Pulmonary artery endothelial cell (primary cell): ENCODE data around the gene FAAH. TPM values are rescaled to one million over a fixed set of nuclear protein-coding genes. Genes with fewer than 3 reads are reported as not detected.

ENCODE experiments used
- DNase-seq: peaks from one replicate; pipeline ENCODE4 v3.0.0-alpha.2; 2011; ENCODE audit warnings: low read depth, low spot score
- total RNA-seq: library from RNA; depleted of rRNA; stranded (reverse); fragments of >200 nt; gene quantifications from 2 replicates; pipeline ENCODE4 v1.2.3, GENCODE V29; 2014

Gene FAAH
- total RNA-seq, 1 donor from 2014 or later, result 0.46 TPM

DNA sequence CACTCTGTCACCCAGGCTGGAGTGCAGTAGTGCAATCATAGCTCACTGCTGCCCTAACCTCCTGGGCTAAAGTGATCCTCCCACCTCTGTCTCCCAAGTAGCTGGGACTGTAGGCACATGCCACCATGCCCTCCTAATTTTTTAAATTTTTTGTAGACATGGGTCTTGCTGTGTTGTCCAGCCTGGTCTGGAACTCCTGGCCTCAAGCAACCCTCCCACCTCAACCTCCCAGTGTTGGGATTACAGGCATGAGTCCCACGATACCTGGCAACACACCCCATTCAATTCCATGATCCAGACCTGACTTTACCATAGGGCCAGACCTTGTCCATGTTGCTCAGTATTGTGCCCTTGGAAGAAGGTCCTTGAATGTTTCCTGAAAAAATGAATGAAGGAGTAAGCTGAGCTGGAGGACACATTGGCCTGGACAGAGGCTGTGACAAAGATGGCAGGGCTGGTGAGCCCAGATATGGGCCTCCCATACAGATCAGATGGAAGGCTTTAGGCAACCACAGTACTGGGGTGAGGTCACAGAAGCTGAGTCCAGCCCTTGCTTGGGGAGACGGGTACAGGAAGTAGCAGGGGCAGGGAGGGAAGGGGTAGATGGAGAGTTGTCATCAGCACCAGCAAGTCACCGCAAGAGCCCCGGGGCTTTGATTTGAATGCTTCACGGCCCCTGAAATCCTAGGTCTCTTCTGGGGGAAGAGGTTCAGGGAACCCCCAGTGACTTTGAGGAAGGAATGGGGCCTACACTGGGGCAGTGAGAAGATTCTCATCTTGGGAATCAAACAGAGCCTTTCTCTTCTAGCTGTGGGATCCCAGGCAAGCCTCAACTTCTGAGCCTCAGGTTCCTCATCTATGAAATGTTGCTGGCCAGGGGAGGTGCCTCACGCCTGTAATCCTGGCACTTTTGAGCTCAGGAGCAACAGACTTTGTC is 55.4 kb downstream of the FAAH start:
- DNase-seq, result no peak

- no peak for DNase-seq
Observed at GRCh38 chr1:46450160-46450517, 56.0 kb downstream of the FAAH start.

DNA sequence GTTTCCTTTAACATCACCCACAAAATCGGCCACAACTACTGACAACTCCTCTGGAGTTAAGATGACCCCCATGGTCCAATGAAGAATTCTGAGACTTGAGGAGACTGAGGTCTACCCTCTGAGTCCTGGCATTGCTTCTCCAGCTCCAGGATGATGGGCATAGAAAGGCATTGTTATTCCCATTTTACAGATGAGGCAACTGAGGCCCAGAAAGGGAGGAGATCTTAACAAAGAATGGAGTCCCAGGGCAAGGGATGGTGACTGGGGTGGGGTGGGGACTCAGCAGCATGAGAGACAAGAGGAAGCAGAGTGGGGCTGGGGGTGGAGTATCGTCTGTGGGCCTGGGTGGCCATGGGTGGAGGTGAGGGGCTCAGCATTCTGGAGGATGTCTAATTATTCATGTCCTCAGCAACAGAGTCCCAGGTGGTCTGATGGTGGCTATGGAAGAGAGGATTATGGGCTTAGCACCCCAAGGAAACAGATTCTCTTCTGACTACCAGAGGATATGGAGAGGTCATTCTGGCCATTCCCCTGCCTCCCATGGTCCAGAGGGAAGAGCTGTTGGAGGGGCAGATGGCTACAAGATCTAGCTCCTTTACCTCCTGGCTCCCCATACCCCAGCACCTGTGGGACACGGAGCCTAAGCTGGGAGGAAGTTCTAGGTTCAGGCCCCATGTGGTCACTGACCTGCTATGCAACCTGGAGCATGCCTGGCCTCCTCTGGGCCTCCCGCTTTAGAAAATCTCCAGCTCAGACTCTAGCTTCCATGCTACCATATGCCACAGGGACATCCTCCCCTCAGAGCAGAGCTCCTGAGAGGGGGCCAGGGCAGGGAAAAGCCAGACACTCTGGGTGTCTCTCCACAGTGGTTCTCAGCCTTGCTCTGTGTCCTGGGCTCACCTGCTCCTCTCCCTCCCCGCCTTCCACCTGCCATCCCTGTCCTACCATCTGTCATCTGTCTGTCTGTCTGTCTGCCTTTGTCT is 58.1 kb downstream of the FAAH start:
- DNase-seq, result no peak

- no peak for DNase-seq
Observed at GRCh38 chr1:46452931-46453325, 58.8 kb downstream of the FAAH start.

GRCh38 chr1:46453449-46453848 is 59.3 kb downstream of the FAAH start:
- no peak for DNase-seq

DNA sequence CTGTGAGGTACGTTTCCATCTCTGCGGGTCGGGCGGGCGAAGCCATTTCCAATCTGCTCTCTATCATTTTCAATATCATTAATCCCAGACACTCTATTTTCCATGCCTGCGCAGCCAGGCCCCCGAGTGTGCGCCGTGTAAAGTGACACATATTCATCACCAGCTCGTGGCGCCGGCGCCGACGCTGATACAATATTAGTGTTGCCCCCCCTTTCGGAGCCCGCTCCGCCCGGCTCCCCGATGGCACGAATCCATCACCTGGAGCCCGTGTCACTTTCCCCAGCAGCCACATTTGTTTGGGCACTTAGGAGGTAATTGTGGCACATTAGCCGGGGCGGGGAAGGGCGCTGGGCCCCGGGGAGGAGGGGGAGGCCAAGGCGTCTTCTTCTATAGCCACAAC is 61.8 kb downstream of the FAAH start:
- DNase-seq, result no peak

- DNase-seq, result no peak
Observed at GRCh38 chr1:46456411-46456963, 62.4 kb downstream of the FAAH start.

DNA sequence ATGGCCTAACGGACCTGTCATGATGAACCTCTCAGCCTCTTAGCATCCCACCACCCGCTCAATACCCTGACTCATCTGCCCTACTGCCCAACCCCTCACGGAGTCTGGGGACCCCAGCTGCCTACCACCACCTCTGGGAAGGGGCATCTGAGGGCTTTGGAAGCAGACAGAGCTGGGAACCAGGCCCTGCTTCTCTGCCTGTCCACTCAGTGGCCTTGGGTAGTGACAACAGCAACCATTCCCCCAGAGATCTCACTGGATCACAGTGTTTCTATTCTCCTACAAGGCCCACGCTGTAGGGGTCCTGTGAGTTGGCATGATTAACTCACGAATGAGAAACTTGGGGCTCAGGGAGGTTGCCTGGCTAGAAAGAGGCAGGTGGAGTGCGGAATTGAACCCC is 63.1 kb downstream of the FAAH start:
- no peak for DNase-seq

DNA sequence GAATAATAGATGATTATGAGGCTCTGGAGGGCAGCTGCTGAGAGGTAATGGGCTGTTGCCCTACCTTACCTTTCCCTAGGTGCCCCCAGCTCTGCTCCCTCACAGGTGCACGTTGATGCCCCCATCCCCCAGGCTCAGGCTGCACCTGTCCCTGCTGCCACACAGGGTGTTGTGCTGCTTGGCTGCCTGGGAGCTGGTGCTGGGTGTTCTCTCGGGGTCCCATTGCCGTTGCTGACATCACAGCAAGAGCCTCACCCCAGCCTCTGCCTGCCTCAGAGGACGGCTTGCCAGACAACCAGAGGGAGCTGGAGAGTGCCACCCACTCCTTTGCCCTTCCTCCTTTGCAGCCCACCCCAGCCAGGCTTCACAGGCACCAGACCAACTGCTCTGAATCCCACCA is 64.1 kb downstream of the FAAH start:
- DNase-seq, result no peak

DNA sequence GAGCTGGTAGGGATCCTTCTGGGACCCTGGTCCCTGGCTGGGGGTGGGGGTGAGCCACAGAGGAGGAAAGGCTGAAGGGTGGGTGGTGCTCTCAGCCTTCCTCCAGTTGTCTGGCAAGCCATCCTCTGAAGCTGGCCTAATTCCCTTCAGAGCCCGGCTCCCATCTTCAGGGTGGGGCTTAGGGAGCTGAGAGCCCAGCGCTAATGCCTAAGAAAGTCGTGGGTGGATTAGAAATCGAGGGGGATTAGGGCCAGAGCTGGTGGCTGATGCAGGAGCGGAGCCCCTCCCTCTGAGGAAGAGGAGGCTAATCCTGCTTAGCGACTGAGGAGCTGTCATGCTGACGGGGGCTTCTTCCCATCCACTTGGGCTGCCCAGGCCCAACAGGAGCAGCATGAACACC is 64.7 kb downstream of the FAAH start:
- DNase-seq, result no peak

GRCh38 chr1:46459315-46459714 is 65.2 kb downstream of the FAAH start:
- DNase-seq, result no peak

GRCh38 chr1:46461017-46461808 is 67.1 kb downstream of the FAAH start:
- no peak for DNase-seq

GRCh38 chr1:46461809-46462448 is 67.8 kb downstream of the FAAH start:
- DNase-seq, result no peak

Other genes with a start within 250 kb of the FAAH start
- 0.21 and 0.59 TPM in 2 replicates for gene TSPAN1, start 219.2 kb upstream of the FAAH start, total RNA-seq
- not detected in 2 replicates for gene P3R3URF, start 217.8 kb upstream of the FAAH start, total RNA-seq
- 46.2 and 48.9 TPM in 2 replicates for gene POMGNT1, start 195.9 kb upstream of the FAAH start, total RNA-seq
- gene LURAP1, start 191.0 kb upstream of the FAAH start, total RNA-seq, result 2.0 and 3.4 TPM in 2 replicates
- 5.1 and 7.4 TPM in 2 replicates for gene RAD54L, start 146.6 kb upstream of the FAAH start, total RNA-seq
- 61.6 and 67.6 TPM in 2 replicates for gene LRRC41, start 90.7 kb upstream of the FAAH start, total RNA-seq
- 191 and 376 TPM in 2 replicates for gene UQCRH, start 90.6 kb upstream of the FAAH start, total RNA-seq
- gene NSUN4, start 53.5 kb upstream of the FAAH start, total RNA-seq, result 17.3 and 22.8 TPM in 2 replicates
- gene DMBX1, start 95.5 kb downstream of the FAAH start, total RNA-seq, result not detected in 2 replicates
- gene KNCN, start 157.3 kb downstream of the FAAH start, total RNA-seq, result not detected in 2 replicates
- gene MKNK1, start 210.0 kb downstream of the FAAH start, total RNA-seq, result 19.7 and 22.1 TPM in 2 replicates
- 7.5 and 8.1 TPM in 2 replicates for gene MOB3C, start 222.5 kb downstream of the FAAH start, total RNA-seq